Measurements from ENCODE around the gene ELAVL3.
A peak's percentile ranks its signal among the peaks of the same experiment; 100 is the strongest.

The ELAVL3 gene

DNA sequence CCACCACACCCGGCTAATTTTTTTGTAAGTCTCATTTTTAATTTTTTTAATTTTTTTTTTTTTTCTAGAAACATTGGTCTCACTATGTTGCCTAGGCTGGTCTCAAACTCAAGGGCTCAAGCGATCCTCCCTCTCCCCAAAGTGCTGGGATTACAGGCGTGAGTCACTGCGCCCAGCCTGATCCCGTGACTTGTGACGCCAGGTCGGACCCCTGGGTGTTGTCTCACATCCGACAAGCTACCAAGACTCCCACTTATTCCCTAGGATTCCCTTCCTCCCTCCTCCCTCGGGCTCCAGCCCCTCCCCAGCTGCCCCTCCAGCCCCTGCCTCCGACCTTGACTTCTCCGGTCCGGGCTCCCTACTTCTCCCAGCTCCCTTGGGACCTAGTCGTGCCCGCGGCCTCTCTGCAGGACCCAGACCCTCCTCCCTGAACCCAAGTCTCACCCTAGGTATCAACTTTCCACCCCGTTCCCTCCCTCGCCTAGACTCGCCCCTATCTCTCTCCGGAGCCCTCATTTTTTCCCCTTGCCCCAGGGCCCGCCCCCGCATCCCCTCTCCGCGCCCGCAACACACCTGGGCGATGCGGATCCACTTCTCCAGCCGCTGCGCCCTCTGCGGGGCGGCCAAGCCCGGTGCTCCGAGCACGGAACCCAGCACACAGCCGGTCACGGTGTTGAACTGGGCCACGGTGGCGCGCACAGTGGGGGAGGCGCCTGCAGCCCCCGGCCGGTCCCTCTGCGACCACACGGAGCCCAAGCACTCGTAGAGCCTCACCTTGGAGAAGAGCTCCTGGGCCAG, 74.8 kb downstream of the ELAVL3 start:
- DNase-seq = peak in 4 of 6 experiments; percentile 13 to 47 (median 22)

DNA sequence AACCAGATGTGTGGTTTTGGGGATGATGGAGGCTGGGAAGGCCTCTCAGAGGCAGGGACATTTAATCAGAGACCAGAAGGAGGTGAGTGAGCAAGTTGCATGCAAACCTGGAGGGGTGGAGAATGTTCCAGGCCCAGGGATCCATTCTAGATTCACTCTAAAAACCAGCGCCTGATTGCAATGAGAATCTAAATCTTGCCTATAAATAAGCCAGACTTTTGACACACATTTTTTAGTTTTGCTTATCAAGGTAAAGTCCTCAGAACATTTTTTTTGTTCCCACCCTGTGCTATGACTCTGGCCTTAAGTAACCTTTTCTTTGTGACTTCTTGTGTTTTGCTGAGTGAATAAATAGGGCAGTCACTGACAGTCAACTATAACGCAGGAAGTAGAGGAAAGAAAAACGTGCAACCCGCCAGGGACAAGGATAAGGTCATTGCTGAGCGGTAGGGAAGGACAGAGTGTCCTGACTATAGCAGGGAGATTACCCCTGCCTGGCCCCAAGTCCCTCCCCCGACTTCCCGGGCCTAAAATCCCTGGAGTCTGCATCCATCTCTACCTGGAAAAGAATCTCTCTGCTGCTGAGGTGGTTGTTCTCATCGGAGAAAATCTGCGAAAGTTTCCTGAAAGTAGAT, 76.1 kb downstream of the ELAVL3 start:
- no peak for DNase-seq

DNA sequence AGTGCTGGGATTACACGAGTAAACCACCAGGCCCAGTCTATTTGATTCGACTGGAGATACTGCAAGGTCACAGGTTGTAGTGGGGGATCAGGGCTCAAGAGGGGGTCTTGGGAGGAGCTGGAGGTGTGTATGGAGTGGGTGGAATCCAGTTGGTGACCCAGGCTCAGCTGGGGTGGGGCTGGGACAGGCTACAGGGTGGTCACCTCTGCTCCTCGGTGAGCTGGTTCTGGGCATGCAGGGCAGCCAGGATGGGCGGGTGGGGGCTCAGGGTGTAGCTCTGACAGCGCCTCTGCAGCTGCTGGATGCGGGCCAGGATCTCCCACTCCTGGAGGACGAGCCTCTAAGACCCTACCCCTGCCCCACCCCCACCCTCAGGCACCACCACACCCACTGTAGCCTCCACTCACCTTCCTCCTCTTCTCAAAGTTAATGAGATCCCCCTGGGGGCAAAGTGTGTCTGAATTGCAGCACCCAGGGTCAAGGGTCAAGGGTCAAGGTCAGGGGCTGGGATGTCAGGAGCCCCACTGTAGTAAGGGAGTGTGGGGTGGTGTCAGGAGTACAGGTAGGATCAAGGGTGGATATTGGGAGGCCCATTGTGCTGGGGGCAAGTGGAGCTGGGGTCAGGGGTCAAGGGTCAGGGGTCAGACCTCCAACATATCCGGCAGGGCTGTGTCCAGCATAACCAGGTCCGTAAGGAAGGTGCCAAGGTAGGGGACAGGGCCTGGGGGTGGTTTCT, 78.9 kb downstream of the ELAVL3 start:
- no peak for DNase-seq
